Measurements from ENCODE around the gene CACNA2D1.

The CACNA2D1 gene

DNA sequence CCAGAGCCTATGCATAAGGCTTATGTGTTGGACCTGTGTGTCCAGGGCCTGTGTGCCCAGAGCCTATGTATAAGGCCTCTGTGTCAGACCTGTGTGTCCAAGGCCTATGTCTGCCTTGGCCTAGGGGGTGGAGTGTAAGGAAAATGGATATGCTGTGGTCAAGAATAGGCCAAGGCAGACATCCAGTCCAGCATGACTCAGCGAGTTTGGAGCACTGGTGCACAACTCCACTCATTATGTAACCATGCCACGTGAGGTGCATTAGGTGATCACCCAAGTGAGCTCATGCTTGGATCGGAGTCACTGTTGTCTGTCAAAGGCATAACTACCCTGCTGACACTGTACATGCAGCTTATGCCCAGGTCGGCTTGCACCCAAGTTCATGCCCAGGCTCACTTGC is 238.9 kb downstream of the CACNA2D1 start:
- ATAC-seq, result peak; percentile 52
- TF ChIP-seq CSDC2 (CRISPR knock-in tag; IDR thresholded peaks at IDR 0.05) (peak; percentile 87), CREB5 (CRISPR knock-in tag; IDR thresholded peaks at IDR 0.05; ENCODE audit: low read depth) (no peak), OSR1 (CRISPR knock-in tag; IDR thresholded peaks at IDR 0.05) (peak; percentile 94), TSHZ2 (CRISPR knock-in tag; IDR thresholded peaks at IDR 0.05) (no peak), TCF4 (CRISPR knock-in tag; IDR thresholded peaks at IDR 0.05; ENCODE audit: borderline replicate concordance) (no peak), ZNF8 (CRISPR knock-in tag; IDR thresholded peaks at IDR 0.05) (no peak), BACH2 (CRISPR knock-in tag; IDR thresholded peaks at IDR 0.05; ENCODE audit: borderline replicate concordance) (no peak), ZC3H10 (CRISPR knock-in tag; IDR thresholded peaks at IDR 0.05) (peak; percentile 78), GLIS3 (CRISPR knock-in tag; IDR thresholded peaks at IDR 0.05) (no peak), TOX (CRISPR knock-in tag; IDR thresholded peaks at IDR 0.05; ENCODE audit: borderline replicate concordance) (peak; percentile 69; the same call in 1 of the 2 replicates), ESRRG (CRISPR knock-in tag; IDR thresholded peaks at IDR 0.05) (no peak), ZNF565 (CRISPR knock-in tag; conservative IDR thresholded peaks at IDR 0.05; ENCODE audit: low read depth) (no peak), PATZ1 (CRISPR knock-in tag; IDR thresholded peaks at IDR 0.05; ENCODE audit: borderline replicate concordance) (no peak), ZNF70 (CRISPR knock-in tag; IDR thresholded peaks at IDR 0.05) (no peak), ARNTL (CRISPR knock-in tag; IDR thresholded peaks at IDR 0.05; ENCODE audit: borderline replicate concordance, low read depth) (no peak), ISL1 (CRISPR knock-in tag; IDR thresholded peaks at IDR 0.05) (peak; percentile 50), RARB (CRISPR knock-in tag; IDR thresholded peaks at IDR 0.05) (no peak), ZFP3 (CRISPR knock-in tag; IDR thresholded peaks at IDR 0.05) (0 out of 2 replicates have a peak, but pooled peaks have one; percentile 77)
- TF ChIP-seq, protein P1, sequence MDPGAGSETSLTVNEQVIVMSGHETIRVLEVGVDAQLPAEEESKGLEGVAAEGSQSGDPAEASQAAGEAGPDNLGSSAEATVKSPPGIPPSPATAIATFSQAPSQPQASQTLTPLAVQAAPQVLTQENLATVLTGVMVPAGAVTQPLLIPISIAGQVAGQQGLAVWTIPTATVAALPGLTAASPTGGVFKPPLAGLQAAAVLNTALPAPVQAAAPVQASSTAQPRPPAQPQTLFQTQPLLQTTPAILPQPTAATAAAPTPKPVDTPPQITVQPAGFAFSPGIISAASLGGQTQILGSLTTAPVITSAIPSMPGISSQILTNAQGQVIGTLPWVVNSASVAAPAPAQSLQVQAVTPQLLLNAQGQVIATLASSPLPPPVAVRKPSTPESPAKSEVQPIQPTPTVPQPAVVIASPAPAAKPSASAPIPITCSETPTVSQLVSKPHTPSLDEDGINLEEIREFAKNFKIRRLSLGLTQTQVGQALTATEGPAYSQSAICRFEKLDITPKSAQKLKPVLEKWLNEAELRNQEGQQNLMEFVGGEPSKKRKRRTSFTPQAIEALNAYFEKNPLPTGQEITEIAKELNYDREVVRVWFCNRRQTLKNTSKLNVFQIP (CRISPR knock-in tag; IDR thresholded peaks at IDR 0.05; ENCODE audit: borderline replicate concordance, low read depth), result no peak
- TF ChIP-seq, protein P2, sequence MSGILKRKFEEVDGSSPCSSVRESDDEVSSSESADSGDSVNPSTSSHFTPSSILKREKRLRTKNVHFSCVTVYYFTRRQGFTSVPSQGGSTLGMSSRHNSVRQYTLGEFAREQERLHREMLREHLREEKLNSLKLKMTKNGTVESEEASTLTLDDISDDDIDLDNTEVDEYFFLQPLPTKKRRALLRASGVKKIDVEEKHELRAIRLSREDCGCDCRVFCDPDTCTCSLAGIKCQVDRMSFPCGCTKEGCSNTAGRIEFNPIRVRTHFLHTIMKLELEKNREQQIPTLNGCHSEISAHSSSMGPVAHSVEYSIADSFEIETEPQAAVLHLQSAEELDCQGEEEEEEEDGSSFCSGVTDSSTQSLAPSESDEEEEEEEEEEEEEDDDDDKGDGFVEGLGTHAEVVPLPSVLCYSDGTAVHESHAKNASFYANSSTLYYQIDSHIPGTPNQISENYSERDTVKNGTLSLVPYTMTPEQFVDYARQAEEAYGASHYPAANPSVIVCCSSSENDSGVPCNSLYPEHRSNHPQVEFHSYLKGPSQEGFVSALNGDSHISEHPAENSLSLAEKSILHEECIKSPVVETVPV (CRISPR knock-in tag; IDR thresholded peaks at IDR 0.05), result no peak

GRCh38 chr7:82202965-82203364 is 240.6 kb downstream of the CACNA2D1 start:
- TF ChIP-seq, protein P2 (CRISPR knock-in tag; IDR thresholded peaks at IDR 0.05), result no peak
- TF ChIP-seq ZNF565 (CRISPR knock-in tag; conservative IDR thresholded peaks at IDR 0.05; ENCODE audit: low read depth), result no peak
- no peak for TF ChIP-seq RARB (CRISPR knock-in tag; IDR thresholded peaks at IDR 0.05)
- no peak for TF ChIP-seq ESRRG (CRISPR knock-in tag; IDR thresholded peaks at IDR 0.05)
- no peak for TF ChIP-seq CSDC2 (CRISPR knock-in tag; IDR thresholded peaks at IDR 0.05)
- no peak for TF ChIP-seq SNAI2 (CRISPR knock-in tag; IDR thresholded peaks at IDR 0.05)
- no peak for TF ChIP-seq BACH2 (CRISPR knock-in tag; IDR thresholded peaks at IDR 0.05; ENCODE audit: borderline replicate concordance)
- no peak for ATAC-seq

Data from SK-N-SH treated with all-trans-retinoic acid at 6 μM for 48 hours (cell line).